Measurements from ENCODE around the gene MALT1.

Gene MALT1

GRCh38 chr18:58690259-58690658, 19.0 kb downstream of the MALT1 start:
- H3K4me1 Mint-ChIP-seq (ENCODE audit: low read depth), result peaks cover 64% of the 10 kb centered on the region
- no peak for DNase-seq (ENCODE audit: low spot score)
- H3K9me3 Mint-ChIP-seq, result no peaks in the 10 kb centered on the region
- H3K27me3 Mint-ChIP-seq (ENCODE audit: low read depth), result no peaks in the 10 kb centered on the region
- no peak overlapping the region for H3K27ac Mint-ChIP-seq
- peaks cover 62% of the 10 kb centered on the region for H3K36me3 Mint-ChIP-seq (ENCODE audit: low read depth)
- H3K4me3 Mint-ChIP-seq, result no peak overlapping the region

- Mint-ChIP-seq H3K27me3 (ENCODE audit: low read depth) (no peaks in the 10 kb centered on the region), H3K27ac (no peak overlapping the region), H3K4me3 (no peak overlapping the region), H3K9me3 (no peaks in the 10 kb centered on the region), H3K36me3 (ENCODE audit: low read depth) (peaks cover 62% of the 10 kb centered on the region), H3K4me1 (ENCODE audit: low read depth) (peaks cover 71% of the 10 kb centered on the region)
- no peak for DNase-seq (ENCODE audit: low spot score)
These were observed 20.0 kb downstream of the MALT1 start for GRCh38 chr18:58691256-58691655.

GRCh38 chr18:58692422-58693185, 21.3 kb downstream of the MALT1 start:
- Mint-ChIP-seq H3K27me3 (ENCODE audit: low read depth) (no peaks in the 10 kb centered on the region), H3K36me3 (ENCODE audit: low read depth) (peaks cover 65% of the 10 kb centered on the region)

GRCh38 chr18:58694221-58694620, 23.0 kb downstream of the MALT1 start:
- H3K9me3 Mint-ChIP-seq, result no peaks in the 10 kb centered on the region
- peaks cover 60% of the 10 kb centered on the region for H3K4me1 Mint-ChIP-seq (ENCODE audit: low read depth)
- H3K36me3 Mint-ChIP-seq (ENCODE audit: low read depth), result peaks cover 56% of the 10 kb centered on the region

More at GRCh38 chr18:58692422-58693185, 21.3 kb downstream of the MALT1 start:
- peak overlapping the region; percentile 42 for H3K4me3 Mint-ChIP-seq
- DNase-seq (ENCODE audit: low spot score), result no peak
- H3K27ac Mint-ChIP-seq, result peak overlapping the region; percentile 46
- H3K9me3 Mint-ChIP-seq, result no peaks in the 10 kb centered on the region
- H3K4me1 Mint-ChIP-seq (ENCODE audit: low read depth), result peaks cover 70% of the 10 kb centered on the region

GRCh38 chr18:58694720-58695468, 23.6 kb downstream of the MALT1 start:
- peaks cover 54% of the 10 kb centered on the region for H3K4me1 Mint-ChIP-seq (ENCODE audit: low read depth)
- no peaks in the 10 kb centered on the region for H3K9me3 Mint-ChIP-seq
- no peaks in the 10 kb centered on the region for H3K27me3 Mint-ChIP-seq (ENCODE audit: low read depth)
- no peak overlapping the region for H3K27ac Mint-ChIP-seq
- H3K36me3 Mint-ChIP-seq (ENCODE audit: low read depth), result peaks cover 49% of the 10 kb centered on the region
- DNase-seq (ENCODE audit: low spot score), result no peak
- H3K4me3 Mint-ChIP-seq, result no peak overlapping the region

More at GRCh38 chr18:58694221-58694620, 23.0 kb downstream of the MALT1 start:
- Mint-ChIP-seq H3K4me3 (peak overlapping the region; percentile 38), H3K27me3 (ENCODE audit: low read depth) (no peaks in the 10 kb centered on the region), H3K27ac (peak overlapping the region; percentile 44)
- DNase-seq (ENCODE audit: low spot score), result no peak

GRCh38 chr18:58695772-58696171, 24.5 kb downstream of the MALT1 start:
- H3K9me3 Mint-ChIP-seq, result no peaks in the 10 kb centered on the region
- DNase-seq (ENCODE audit: low spot score), result no peak
- H3K27me3 Mint-ChIP-seq (ENCODE audit: low read depth), result no peaks in the 10 kb centered on the region
- peaks cover 48% of the 10 kb centered on the region for H3K4me1 Mint-ChIP-seq (ENCODE audit: low read depth)
- peaks cover 40% of the 10 kb centered on the region for H3K36me3 Mint-ChIP-seq (ENCODE audit: low read depth)
- peak overlapping the region; percentile 63 for H3K4me3 Mint-ChIP-seq
- H3K27ac Mint-ChIP-seq, result peak overlapping the region; percentile 71

GRCh38 chr18:58697146-58697545, 25.9 kb downstream of the MALT1 start:
- H3K4me1 Mint-ChIP-seq (ENCODE audit: low read depth), result peaks cover 48% of the 10 kb centered on the region
- DNase-seq (ENCODE audit: low spot score), result no peak
- peaks cover 46% of the 10 kb centered on the region for H3K36me3 Mint-ChIP-seq (ENCODE audit: low read depth)
- no peaks in the 10 kb centered on the region for H3K27me3 Mint-ChIP-seq (ENCODE audit: low read depth)
- no peaks in the 10 kb centered on the region for H3K9me3 Mint-ChIP-seq
- peak overlapping the region; percentile 79 for H3K27ac Mint-ChIP-seq
- H3K4me3 Mint-ChIP-seq, result peak overlapping the region; percentile 73

GRCh38 chr18:58698701-58699193, 27.5 kb downstream of the MALT1 start:
- no peak overlapping the region for H3K27ac Mint-ChIP-seq
- peaks cover 40% of the 10 kb centered on the region for H3K4me1 Mint-ChIP-seq (ENCODE audit: low read depth)
- H3K4me3 Mint-ChIP-seq, result no peak overlapping the region
- no peaks in the 10 kb centered on the region for H3K27me3 Mint-ChIP-seq (ENCODE audit: low read depth)
- no peaks in the 10 kb centered on the region for H3K9me3 Mint-ChIP-seq
- DNase-seq (ENCODE audit: low spot score), result no peak
- H3K36me3 Mint-ChIP-seq (ENCODE audit: low read depth), result peaks cover 50% of the 10 kb centered on the region

GRCh38 chr18:58699551-58699950, 28.3 kb downstream of the MALT1 start:
- H3K27me3 Mint-ChIP-seq (ENCODE audit: low read depth), result no peaks in the 10 kb centered on the region
- no peak overlapping the region for H3K4me3 Mint-ChIP-seq
- H3K36me3 Mint-ChIP-seq (ENCODE audit: low read depth), result peaks cover 51% of the 10 kb centered on the region
- no peaks in the 10 kb centered on the region for H3K9me3 Mint-ChIP-seq
- no peak for DNase-seq (ENCODE audit: low spot score)
- H3K27ac Mint-ChIP-seq, result no peak overlapping the region
- H3K4me1 Mint-ChIP-seq (ENCODE audit: low read depth), result peaks cover 33% of the 10 kb centered on the region

GRCh38 chr18:58700209-58700608, 28.9 kb downstream of the MALT1 start:
- no peak for DNase-seq (ENCODE audit: low spot score)
- peaks cover 3% of the 10 kb centered on the region for H3K9me3 Mint-ChIP-seq
- H3K27ac Mint-ChIP-seq, result no peak overlapping the region
- H3K4me1 Mint-ChIP-seq (ENCODE audit: low read depth), result peaks cover 26% of the 10 kb centered on the region
- H3K36me3 Mint-ChIP-seq (ENCODE audit: low read depth), result peaks cover 48% of the 10 kb centered on the region
- H3K27me3 Mint-ChIP-seq (ENCODE audit: low read depth), result no peaks in the 10 kb centered on the region
- no peak overlapping the region for H3K4me3 Mint-ChIP-seq

GRCh38 chr18:58712930-58713329, 41.7 kb downstream of the MALT1 start:
- Mint-ChIP-seq H3K36me3 (ENCODE audit: low read depth) (peaks cover 26% of the 10 kb centered on the region), H3K27ac (no peak overlapping the region), H3K4me3 (no peak overlapping the region), H3K27me3 (ENCODE audit: low read depth) (no peaks in the 10 kb centered on the region), H3K9me3 (no peaks in the 10 kb centered on the region), H3K4me1 (ENCODE audit: low read depth) (peaks cover 26% of the 10 kb centered on the region)
- DNase-seq (ENCODE audit: low spot score), result no peak

GRCh38 chr18:58714259-58714658, 43.0 kb downstream of the MALT1 start:
- Mint-ChIP-seq H3K27ac (peak overlapping the region; percentile 6), H3K4me3 (peak overlapping the region; percentile 6), H3K4me1 (ENCODE audit: low read depth) (peaks cover 28% of the 10 kb centered on the region), H3K27me3 (ENCODE audit: low read depth) (no peaks in the 10 kb centered on the region), H3K36me3 (ENCODE audit: low read depth) (peaks cover 32% of the 10 kb centered on the region), H3K9me3 (no peaks in the 10 kb centered on the region)
- DNase-seq (ENCODE audit: low spot score), result no peak

GRCh38 chr18:58714821-58715220, 43.6 kb downstream of the MALT1 start:
- no peaks in the 10 kb centered on the region for H3K9me3 Mint-ChIP-seq
- H3K27ac Mint-ChIP-seq, result no peak overlapping the region

GRCh38 chr18:58715540-58715939, 44.3 kb downstream of the MALT1 start:
- Mint-ChIP-seq H3K36me3 (ENCODE audit: low read depth) (peaks cover 35% of the 10 kb centered on the region), H3K4me1 (ENCODE audit: low read depth) (peaks cover 28% of the 10 kb centered on the region)

More at GRCh38 chr18:58714821-58715220, 43.6 kb downstream of the MALT1 start:
- Mint-ChIP-seq H3K27me3 (ENCODE audit: low read depth) (no peaks in the 10 kb centered on the region), H3K36me3 (ENCODE audit: low read depth) (peaks cover 33% of the 10 kb centered on the region), H3K4me3 (no peak overlapping the region), H3K4me1 (ENCODE audit: low read depth) (peaks cover 28% of the 10 kb centered on the region)
- no peak for DNase-seq (ENCODE audit: low spot score)

More at GRCh38 chr18:58715540-58715939, 44.3 kb downstream of the MALT1 start:
- DNase-seq (ENCODE audit: low spot score), result no peak
- Mint-ChIP-seq H3K9me3 (no peaks in the 10 kb centered on the region), H3K27ac (peak overlapping the region; percentile 62), H3K27me3 (ENCODE audit: low read depth) (no peaks in the 10 kb centered on the region), H3K4me3 (peak overlapping the region; percentile 63)

Data from T-helper 2 cell treated with Interferon-gamma antibody and Interleukin-4, amounts not matched to agents 5 μg/mL and 100 μg/mL, for 36 hours (primary cell).